T47D (cell line): Measurements from ENCODE around the gene DKC1.

Experiments used
- DNase-seq, 2 experiments: peaks; one replicate each; pipeline versions ENCODE4 v3.0.0 to v3.0.0-alpha.2; 2011 to 2012; ENCODE audit warnings: low read depth in 1 of 2, low spot score in 1 of 2
- JUND ChIP-seq: IDR thresholded peaks from 2 replicates; pipeline ENCODE4 v1.6.1; 2012; ENCODE audit warnings: low read depth
- in situ Hi-C: cut with HindIII; loops from 2 replicates; pipeline ENCODE4 v1.10.0; 2016; ENCODE audit warnings: low sequenced_read_pairs, low pct_unique_long_range_greater_than_20kb

DKC1 gene

GRCh38 chrX:154748712-154749339 lies 13.8 kb upstream of the DKC1 start:
- peak in 1 of 2 experiments; percentile 60 for DNase-seq
- in situ Hi-C loops, result no loop called here
- no peak for TF ChIP-seq JUND

- DNase-seq, result no peak
- no peak for TF ChIP-seq JUND
- in situ Hi-C loops, result no loop called here
Observed at GRCh38 chrX:154749856-154750255, 12.8 kb upstream of the DKC1 start.

- peak in 1 of 2 experiments; percentile 2 for DNase-seq
- in situ Hi-C loops, result no loop called here
- TF ChIP-seq JUND, result no peak
Observed at GRCh38 chrX:154750301-154751202, 12.1 kb upstream of the DKC1 start, which contains the start of gene GAB3. Gene GAB3, minus strand, starts transcription at chrX:154751077. Its CDS starts 52 bp downstream, at chrX:154751025.

GRCh38 chrX:154751203-154751668 lies 11.4 kb upstream of the DKC1 start:
- in situ Hi-C loops, result no loop called here
- no peak for DNase-seq
- TF ChIP-seq JUND, result no peak

- in situ Hi-C loops, result no loop called here
- DNase-seq, result no peak
- TF ChIP-seq JUND, result no peak
Observed at GRCh38 chrX:154751669-154752271, 10.9 kb upstream of the DKC1 start.

- TF ChIP-seq JUND, result no peak
- DNase-seq, result no peak
- in situ Hi-C loops, result no loop called here
Observed at GRCh38 chrX:154758696-154759095, 4.0 kb upstream of the DKC1 start.

- no peak for DNase-seq
- in situ Hi-C loops, result no loop called here
Observed at GRCh38 chrX:154761977-154762536, 607 bp upstream of the DKC1 start.

GRCh38 chrX:154774622-154775021 lies 12.0 kb downstream of the DKC1 start:
- in situ Hi-C loops, result no loop called here
- no peak for TF ChIP-seq JUND
- no peak for DNase-seq

More at GRCh38 chrX:154761977-154762536, 607 bp upstream of the DKC1 start:
- TF ChIP-seq JUND, result no peak

- in situ Hi-C loops, result no loop called here
- TF ChIP-seq JUND, result no peak
- DNase-seq, result peak in 1 of 2 experiments; percentile 47
Observed at GRCh38 chrX:154775419-154776349, 13.0 kb downstream of the DKC1 start.

GRCh38 chrX:154776753-154777152 lies 14.1 kb downstream of the DKC1 start:
- in situ Hi-C loops, result no loop called here
- TF ChIP-seq JUND, result no peak
- DNase-seq, result no peak

GRCh38 chrX:154779261-154779660 lies 16.6 kb downstream of the DKC1 start:
- in situ Hi-C loops, result no loop called here
- DNase-seq, result no peak
- TF ChIP-seq JUND, result no peak
